SHP77 treated with DMSO at 0.1 percent for 48 hours (cell line): ENCODE results near the gene MAP1B.

Experiments used
- DNase-seq: peaks from one replicate; lab custom pipeline; 2025; lab: John Stamatoyannopoulos, UW

The MAP1B gene

GRCh38 chr5:72194846-72195245 is 87.6 kb downstream of the MAP1B start:
- DNase-seq: no peak

GRCh38 chr5:72195581-72195980 is 88.3 kb downstream of the MAP1B start:
- DNase-seq: no peak

DNA sequence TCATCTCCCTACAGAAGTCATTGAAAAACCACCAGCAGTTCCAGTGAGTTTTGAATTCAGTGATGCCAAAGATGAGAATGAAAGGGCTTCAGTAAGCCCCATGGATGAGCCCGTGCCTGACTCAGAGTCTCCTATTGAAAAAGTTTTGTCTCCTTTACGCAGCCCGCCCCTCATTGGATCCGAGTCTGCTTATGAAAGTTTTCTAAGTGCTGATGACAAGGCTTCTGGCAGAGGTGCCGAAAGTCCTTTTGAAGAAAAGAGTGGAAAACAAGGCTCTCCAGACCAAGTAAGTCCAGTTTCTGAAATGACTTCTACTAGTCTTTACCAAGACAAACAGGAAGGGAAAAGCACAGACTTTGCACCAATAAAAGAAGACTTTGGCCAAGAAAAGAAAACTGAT is 90.1 kb downstream of the MAP1B start:
- no peak for DNase-seq

- no peak for DNase-seq
Measured at GRCh38 chr5:72199681-72200080, 92.4 kb downstream of the MAP1B start.

DNA sequence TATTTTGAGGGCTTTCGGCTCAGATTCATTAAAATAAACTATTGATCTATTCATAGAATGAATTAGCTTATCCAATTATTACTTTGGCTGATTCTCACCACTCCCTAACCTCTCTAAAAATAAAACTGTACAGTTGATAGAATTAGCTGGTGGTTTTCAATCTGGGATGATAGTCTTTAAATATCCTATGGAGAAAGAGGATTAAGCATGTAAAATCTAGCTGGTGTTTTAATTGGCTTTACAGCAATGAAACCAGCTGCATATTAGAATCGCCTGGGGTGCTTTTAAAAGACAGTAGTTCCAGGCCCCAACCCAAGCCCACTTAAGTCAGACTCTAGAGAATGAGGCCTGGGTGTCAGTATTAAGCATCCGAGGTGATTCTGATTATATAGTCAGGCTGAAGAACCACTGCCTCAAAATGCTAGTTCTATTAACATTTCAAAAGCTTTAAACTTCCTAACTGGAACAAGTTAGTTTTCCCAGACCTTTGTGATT is 95.1 kb downstream of the MAP1B start:
- DNase-seq: no peak

DNA sequence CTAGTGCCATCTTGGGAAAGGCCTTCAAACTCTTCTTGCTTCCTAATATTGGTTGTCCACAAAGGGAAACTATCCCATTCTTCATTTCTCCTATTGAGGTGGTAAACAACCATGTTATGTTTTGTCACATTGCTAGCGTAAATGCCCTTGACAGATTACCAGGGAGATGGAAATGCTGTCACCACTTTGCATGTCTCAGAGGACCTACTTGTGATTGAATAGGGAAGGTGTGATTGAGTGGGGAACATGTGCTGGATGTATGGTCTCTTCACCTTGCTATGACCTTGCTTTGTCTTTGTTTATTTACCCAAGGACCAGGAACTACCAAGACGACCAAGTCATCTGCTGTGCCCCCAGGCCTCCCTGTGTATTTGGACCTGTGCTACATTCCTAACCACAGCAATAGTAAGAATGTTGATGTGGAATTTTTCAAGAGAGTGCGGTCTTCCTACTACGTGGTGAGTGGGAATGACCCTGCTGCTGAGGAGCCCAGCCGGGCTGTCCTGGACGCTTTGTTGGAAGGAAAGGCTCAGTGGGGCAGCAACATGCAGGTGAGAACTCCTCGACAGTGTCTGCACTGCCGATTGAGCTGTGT is 96.1 kb downstream of the MAP1B start:
- no peak for DNase-seq

DNA sequence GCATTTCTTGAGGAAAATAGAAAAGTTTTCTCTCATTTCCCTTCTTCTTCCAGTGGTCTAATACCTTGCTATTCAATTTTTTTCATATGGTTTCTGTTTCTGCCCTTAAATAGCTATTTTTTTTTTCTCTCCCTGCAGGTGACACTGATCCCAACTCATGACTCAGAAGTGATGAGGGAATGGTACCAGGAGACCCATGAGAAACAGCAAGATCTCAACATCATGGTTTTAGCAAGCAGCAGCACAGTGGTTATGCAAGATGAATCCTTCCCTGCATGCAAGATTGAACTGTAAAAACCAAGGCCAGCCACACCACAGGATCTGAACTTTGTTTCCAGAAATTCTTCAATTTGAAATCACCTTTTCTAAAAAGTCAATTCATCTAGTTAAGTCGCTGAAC is 97.7 kb downstream of the MAP1B start:
- no peak for DNase-seq

- no peak for DNase-seq
Measured at GRCh38 chr5:72205431-72206009, 98.2 kb downstream of the MAP1B start.

GRCh38 chr5:72206160-72206559 is 98.9 kb downstream of the MAP1B start:
- no peak for DNase-seq

DNA sequence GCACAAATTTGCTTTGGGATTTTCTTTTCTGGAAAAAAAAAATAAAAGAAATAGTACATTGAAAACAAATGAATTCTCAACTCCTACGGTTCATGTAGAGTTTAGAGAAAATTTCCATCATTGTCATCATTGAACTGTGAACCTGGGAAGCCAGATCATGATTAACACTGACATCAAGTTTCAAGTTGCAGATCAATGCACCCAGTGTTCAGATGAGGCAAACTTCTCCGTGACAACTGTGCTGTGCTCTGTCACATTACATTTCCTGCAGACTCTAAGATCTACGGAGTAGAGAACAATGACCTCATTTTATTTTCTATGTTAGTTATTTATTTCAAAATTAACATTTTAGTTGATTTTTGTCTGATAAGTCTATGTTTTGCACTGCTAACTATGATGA is 99.7 kb downstream of the MAP1B start:
- DNase-seq: no peak

GRCh38 chr5:72208324-72208926 is 101.2 kb downstream of the MAP1B start:
- DNase-seq: no peak

DNA sequence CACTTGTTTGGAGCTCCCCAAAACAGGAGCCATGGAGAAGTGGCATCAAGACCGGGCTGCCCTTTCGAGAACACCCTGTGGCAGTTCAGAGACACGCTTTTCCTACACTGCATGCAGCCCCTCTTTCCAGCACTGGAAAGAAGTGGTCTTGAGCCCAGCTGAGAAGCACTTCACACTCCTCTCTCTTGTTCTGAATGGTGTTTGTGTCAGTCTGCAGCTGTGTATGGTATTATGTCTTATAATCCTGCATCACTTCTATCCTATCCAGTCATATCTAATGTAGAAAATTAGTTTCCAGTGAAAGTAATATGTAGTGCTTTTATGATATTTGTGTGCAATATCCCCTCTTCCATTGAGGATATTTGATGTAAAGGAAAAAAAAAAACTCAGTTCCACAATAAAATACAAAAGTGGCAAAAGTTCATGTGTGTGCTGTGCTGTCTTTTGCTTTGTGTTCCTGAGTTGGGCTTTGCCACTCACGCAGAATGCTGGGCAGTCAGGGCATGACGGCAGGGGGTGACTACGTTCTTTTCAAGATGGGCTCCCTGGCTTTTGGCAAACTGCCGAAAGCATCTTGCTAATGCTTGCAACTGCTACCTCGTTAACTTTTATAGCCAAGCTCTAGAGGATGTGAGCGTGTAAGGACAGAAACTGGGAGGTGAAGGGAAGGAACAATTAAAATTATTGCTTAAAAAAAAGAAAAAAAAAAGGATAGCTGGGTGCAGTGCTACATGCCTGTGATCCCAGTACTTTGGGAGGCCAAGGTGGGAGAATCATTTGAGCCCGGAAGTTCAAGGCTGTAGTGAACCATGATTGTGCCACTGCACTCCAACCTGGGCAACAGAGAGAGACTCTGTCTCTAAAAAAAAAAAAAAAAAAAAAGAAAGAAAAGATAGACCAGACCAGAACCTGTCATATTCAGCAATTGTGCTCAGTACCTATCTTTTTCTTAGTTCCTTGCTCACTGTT is 102.2 kb downstream of the MAP1B start:
- no peak for DNase-seq

GRCh38 chr5:72210888-72211678 is 103.8 kb downstream of the MAP1B start:
- no peak for DNase-seq

- no peak for DNase-seq
Measured at GRCh38 chr5:72212171-72212570, 104.9 kb downstream of the MAP1B start.

GRCh38 chr5:72213482-72213881 is 106.2 kb downstream of the MAP1B start:
- no peak for DNase-seq

GRCh38 chr5:72214168-72214567 is 106.9 kb downstream of the MAP1B start:
- DNase-seq: no peak

- DNase-seq: no peak
Measured at GRCh38 chr5:72216756-72217155, 109.5 kb downstream of the MAP1B start.

GRCh38 chr5:72221099-72221498 is 113.8 kb downstream of the MAP1B start:
- no peak for DNase-seq

DNA sequence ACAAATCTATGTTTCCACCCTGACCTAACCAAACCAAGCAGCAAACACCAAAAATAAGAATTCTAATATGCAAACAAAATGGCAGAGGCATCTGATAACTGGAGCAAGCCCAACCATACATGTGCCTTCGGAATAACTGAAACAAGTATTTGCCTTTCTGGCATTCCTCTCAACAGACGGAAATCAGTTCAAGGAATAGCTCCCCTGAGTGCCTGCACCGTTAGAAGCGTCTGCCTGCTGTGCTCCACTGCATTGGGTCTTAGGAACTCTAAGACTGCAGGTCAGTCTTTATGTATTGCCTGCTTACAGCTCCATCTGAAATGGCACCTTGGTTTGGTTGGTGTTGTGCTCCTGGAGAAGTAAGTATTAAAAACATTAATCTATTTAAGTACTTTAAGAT is 114.3 kb downstream of the MAP1B start:
- DNase-seq: no peak

GRCh38 chr5:72222521-72222920 is 115.2 kb downstream of the MAP1B start:
- no peak for DNase-seq

- DNase-seq: no peak
Measured at GRCh38 chr5:72223371-72223770, 116.1 kb downstream of the MAP1B start.
